Lung (tissue), 12 donors: Measurements from ENCODE around the gene PTP4A2. TPM values are rescaled to one million over a fixed set of nuclear protein-coding genes. Genes with fewer than 3 reads are reported as not detected.

Experiments
- ATAC-seq: fragments of 200-7000 bp; cut with Tn5 transposase; one replicate; pipeline ENCODE4 v1.9.1; 2020; ENCODE audit warnings: moderate number of reproducible peaks; ENCODE audit not compliant: insufficient read depth, low FRiP score
- DNase-seq, 3 donors: peaks; one replicate each; pipeline ENCODE4 v3.0.0-alpha.2; 2013 to 2017
- H3K27ac ChIP-seq, 2 donors: one replicate each; pipeline ENCODE4 v1.5.1; 2013; ENCODE audit warnings: mild to moderate bottlenecking in 2 of 2, moderate library complexity in 2 of 2, control low read depth in 1 of 2, inconsistent platforms in 1 of 2, low read depth in 1 of 2, low read length in 1 of 2
- H3K27me3 ChIP-seq, 3 donors: one replicate each; pipeline ENCODE4 v1.5.1; 2013; ENCODE audit warnings: low read length in 2 of 3; ENCODE audit not compliant: control insufficient read depth in 3 of 3, insufficient read depth in 3 of 3
- H3K36me3 ChIP-seq, 4 donors: one replicate each; pipeline ENCODE4 v1.5.1; 2013; ENCODE audit warnings: low read length in 4 of 4, mild to moderate bottlenecking in 1 of 4, moderate library complexity in 1 of 4; ENCODE audit not compliant: control insufficient read depth in 4 of 4, insufficient read depth in 4 of 4
- H3K4me1 ChIP-seq, 5 donors: one replicate each; pipeline ENCODE4 v1.5.1; 2013; ENCODE audit warnings: low read length in 5 of 5, mild to moderate bottlenecking in 2 of 5, moderate library complexity in 1 of 5; ENCODE audit not compliant: control insufficient read depth in 5 of 5, insufficient read depth in 5 of 5
- H3K4me3 ChIP-seq: one replicate; pipeline ENCODE4 v1.5.1; 2013; ENCODE audit warnings: mild to moderate bottlenecking, control low read depth, moderate library complexity
- H3K9ac ChIP-seq, 2 donors: one replicate each; pipeline ENCODE4 v1.5.1; 2013; ENCODE audit warnings: low read length in 2 of 2, control low read depth in 1 of 2; ENCODE audit not compliant: insufficient read depth in 1 of 2
- H3K9me3 ChIP-seq, 4 donors: one replicate each; pipeline ENCODE4 v1.5.1; 2013; ENCODE audit warnings: low read length in 3 of 4, mild to moderate bottlenecking in 1 of 4, moderate library complexity in 1 of 4; ENCODE audit not compliant: control insufficient read depth in 4 of 4, insufficient read depth in 3 of 4
- WGBS, 2 donors: extraction: QIAGEN DNeasy Blood & Tissue Kit; methylation state at CpG; one replicate each; pipeline ENCODE4 v1.1.7; 2013; 5-methylcytosine and 5-hydroxymethylcytosine counted together
- polyA plus RNA-seq, 2 donors: library from polyadenylated mRNA; stranded (reverse); fragments of 200-250 nt; gene quantifications; one replicate each; pipeline ENCODE4 v1.2.1, GENCODE V29; 2013
- total RNA-seq, 2 donors: library from RNA; depleted of rRNA in 1 of 2; stranded (reverse); fragments of >200 nt in 1 of 2; gene quantifications; one replicate each; pipeline ENCODE4 v1.2.1, GENCODE V29; 2014 to 2021
- TF ChIP-seq, protein P1 (sequence below): IDR thresholded peaks from 2 replicates; pipeline ENCODE4 v1.5.1; 2012; ENCODE audit warnings: mild to moderate bottlenecking; ENCODE audit errors: control extremely low read depth, extremely low read depth
- donor health status: control.
- donor health status: control.
- donor health status: Bipolar disorder and iron deficiency.
- donor health status: healthy.
- donor health status: DM: yes; HTN: yes; CAD: no.

The PTP4A2 gene
- total and polyA plus RNA-seq, 4 donors, result 90.4 to 274 (median 163) TPM

DNA sequence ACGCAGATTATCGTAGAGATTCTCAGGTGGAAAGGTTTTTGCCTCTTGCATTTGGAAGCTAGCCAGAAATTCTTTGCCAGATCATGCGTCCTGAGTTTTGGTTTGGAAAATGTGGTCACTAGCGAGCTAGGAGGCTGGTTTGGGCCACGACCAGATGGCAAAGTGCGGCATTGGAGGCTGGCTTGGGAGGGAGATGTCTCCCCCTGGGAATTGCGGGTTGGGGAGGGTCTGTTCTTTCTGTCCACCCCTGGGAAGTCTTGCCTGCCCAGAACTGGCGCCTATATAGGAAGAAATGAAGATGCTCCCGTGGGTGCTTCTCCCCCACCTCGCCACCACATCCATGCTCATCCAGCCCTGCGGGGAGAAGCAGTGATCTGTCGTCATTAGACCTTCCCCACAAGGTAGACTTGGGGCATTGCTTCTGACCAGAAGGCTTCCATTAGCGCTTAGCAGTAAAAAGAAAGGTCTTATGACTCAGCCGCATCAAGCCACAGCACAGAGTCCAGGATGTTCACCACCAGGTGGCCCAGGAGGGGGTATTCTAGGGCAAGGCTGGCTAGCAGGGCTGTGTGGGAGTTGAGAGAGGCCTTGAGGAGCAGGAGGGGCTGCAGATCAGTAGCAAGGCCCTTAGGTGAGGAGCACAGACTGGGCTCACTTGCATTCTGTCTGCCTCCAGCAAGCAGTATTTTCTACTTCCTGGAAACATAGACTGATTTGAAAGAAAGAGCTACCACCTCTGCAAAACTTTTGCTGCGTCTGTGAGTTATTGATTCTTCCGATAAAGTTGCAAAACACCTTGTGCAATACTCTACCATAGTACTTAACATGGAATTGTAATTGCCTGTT is 1.5 kb upstream of the PTP4A2 start:
- H3K4me1 ChIP-seq, result peaks cover 11 to 36% (median 17%) of the 10 kb centered on the region in 5 donors
- TF ChIP-seq, protein P1, sequence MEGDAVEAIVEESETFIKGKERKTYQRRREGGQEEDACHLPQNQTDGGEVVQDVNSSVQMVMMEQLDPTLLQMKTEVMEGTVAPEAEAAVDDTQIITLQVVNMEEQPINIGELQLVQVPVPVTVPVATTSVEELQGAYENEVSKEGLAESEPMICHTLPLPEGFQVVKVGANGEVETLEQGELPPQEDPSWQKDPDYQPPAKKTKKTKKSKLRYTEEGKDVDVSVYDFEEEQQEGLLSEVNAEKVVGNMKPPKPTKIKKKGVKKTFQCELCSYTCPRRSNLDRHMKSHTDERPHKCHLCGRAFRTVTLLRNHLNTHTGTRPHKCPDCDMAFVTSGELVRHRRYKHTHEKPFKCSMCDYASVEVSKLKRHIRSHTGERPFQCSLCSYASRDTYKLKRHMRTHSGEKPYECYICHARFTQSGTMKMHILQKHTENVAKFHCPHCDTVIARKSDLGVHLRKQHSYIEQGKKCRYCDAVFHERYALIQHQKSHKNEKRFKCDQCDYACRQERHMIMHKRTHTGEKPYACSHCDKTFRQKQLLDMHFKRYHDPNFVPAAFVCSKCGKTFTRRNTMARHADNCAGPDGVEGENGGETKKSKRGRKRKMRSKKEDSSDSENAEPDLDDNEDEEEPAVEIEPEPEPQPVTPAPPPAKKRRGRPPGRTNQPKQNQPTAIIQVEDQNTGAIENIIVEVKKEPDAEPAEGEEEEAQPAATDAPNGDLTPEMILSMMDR, result no peak
- no peaks in the 10 kb centered on the region for H3K27me3 ChIP-seq
- peak overlapping the region; percentile 1 to 66 for H3K27ac ChIP-seq
- no peak for ATAC-seq
- 66 to 70% methylated on average over 16 of the region's 16 CpGs for WGBS, 2 donors
- H3K4me3 ChIP-seq, result no peak overlapping the region
- peaks cover 0 to 2% (median 0%) of the 10 kb centered on the region in 4 donors for H3K36me3 ChIP-seq
- no peak overlapping the region for H3K9ac ChIP-seq
- H3K9me3 ChIP-seq, result peaks cover 0 to 2% (median 0%) of the 10 kb centered on the region in 4 donors
- DNase-seq, result no peak

DNA sequence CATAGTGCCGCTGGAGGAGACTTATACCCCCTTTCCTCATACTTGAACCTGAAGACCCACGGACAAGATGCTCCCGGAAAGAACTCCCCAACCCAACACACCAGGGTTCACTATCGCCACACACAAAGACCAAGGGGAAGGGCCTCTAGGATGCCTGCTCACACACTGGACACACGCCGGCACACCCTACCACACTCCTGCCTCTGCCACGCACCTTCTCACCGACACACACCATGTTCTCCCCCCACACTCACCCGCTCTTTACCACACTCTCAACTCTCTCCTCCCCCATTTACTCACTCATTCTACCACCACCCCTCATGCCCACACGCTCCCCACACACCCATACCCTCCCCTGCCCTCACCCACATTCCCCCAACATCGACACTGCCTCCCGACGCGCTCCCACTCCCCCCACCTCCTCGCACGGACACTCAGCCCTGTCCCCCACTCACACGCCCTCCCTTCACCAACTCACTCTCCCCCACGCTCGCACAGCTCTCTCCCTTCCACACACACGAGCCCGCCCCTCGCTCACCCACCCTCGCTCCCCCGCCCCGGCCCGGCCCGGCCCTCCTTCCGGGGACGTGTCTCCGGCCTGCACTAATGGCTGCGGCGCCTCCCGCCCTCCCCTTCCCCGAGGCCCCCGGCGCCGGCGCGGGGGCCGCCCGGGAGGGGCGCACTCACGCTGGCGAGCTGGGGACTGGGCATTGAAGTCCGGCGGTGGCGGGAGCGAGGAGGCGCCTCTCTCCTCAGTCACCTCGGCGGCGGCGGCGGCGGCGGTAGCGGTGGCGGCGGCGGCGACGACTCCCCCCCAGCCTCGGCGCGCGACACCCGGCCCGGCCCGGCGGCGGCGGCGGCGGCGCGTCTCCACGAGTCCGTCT is 626 bp downstream of the PTP4A2 start:
- no peaks in the 10 kb centered on the region for H3K27me3 ChIP-seq
- TF ChIP-seq, protein P1, result no peak
- H3K36me3 ChIP-seq, result peaks cover 0 to 2% (median 0%) of the 10 kb centered on the region in 4 donors
- H3K9ac ChIP-seq, result peak overlapping the region; percentile 75 to 99
- peaks cover 10 to 31% (median 15%) of the 10 kb centered on the region in 5 donors for H3K4me1 ChIP-seq
- peak overlapping the region; percentile 98 to 99 for H3K27ac ChIP-seq
- H3K4me3 ChIP-seq, result peak overlapping the region; percentile 95
- peak; percentile 75 to 81 (median 77) for DNase-seq
- peak; percentile 44 for ATAC-seq
- H3K9me3 ChIP-seq, result peaks cover 0 to 2% (median 0%) of the 10 kb centered on the region in 4 donors
- WGBS, 2 donors, result 1% methylated on average over 43 to 78 of the region's 78 CpGs

DNA sequence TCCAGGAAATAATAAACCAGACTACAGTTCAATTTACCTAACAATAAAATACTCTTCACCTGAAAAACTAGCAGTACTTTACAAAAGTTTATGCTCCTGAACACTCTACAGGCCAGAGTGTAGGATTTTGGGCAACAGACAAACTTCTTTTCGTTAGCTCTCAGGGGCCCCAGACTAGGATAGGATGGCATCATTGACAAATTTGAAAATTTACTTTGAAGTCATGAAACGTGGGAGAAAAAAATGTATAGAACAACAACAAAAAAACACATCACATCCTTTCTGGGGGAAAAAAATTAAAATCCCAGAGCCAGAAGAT is 1.2 kb downstream of the PTP4A2 start:
- WGBS, 2 donors, result 0 to 3% methylated on average over 2 of the region's 2 CpGs
- Histone ChIP-seq H3K9ac (peak overlapping the region; percentile 75 to 99), H3K27me3 (no peaks in the 10 kb centered on the region), H3K9me3 (peaks cover 0 to 2% (median 0%) of the 10 kb centered on the region in 4 donors), H3K4me3 (peak overlapping the region; percentile 95), H3K4me1 (peaks cover 13 to 36% (median 15%) of the 10 kb centered on the region in 5 donors), H3K27ac (peak overlapping the region; percentile 98 to 99), H3K36me3 (peaks cover 0 to 2% (median 0%) of the 10 kb centered on the region in 4 donors)
- no peak for DNase-seq
- TF ChIP-seq, protein P1, result no peak
- no peak for ATAC-seq
